Endodermal cell (in vitro differentiated cells): ENCODE measurements around the gene LBX2. TPM values are rescaled to one million over a fixed set of nuclear protein-coding genes. Genes with fewer than 3 reads are reported as not detected.

Source experiments
- DNase-seq: peaks from one replicate; pipeline ENCODE4 v3.0.0-alpha.2; 2017
- H3K27ac ChIP-seq: 2 replicates; pipeline ENCODE4 v1.5.1; 2013; ENCODE audit warnings: mild to moderate bottlenecking, low read depth, low read length, moderate library complexity
- H3K27me3 ChIP-seq: 2 replicates; pipeline ENCODE4 v1.6.1; 2013; ENCODE audit warnings: mild to moderate bottlenecking, low read length, moderate library complexity; ENCODE audit not compliant: insufficient read depth, control insufficient read depth, poor library complexity, severe bottlenecking
- H3K36me3 ChIP-seq: 2 replicates; pipeline ENCODE4 v1.7.0; 2013; ENCODE audit warnings: mild to moderate bottlenecking, low read length, moderate library complexity; ENCODE audit not compliant: control insufficient read depth, insufficient read depth
- H3K4me1 ChIP-seq: one replicate; pipeline ENCODE4 v1.7.0; 2013; ENCODE audit warnings: low read length; ENCODE audit not compliant: control insufficient read depth, insufficient read depth
- H3K4me3 ChIP-seq: 2 replicates; pipeline ENCODE4 v1.5.1; 2013; ENCODE audit warnings: mild to moderate bottlenecking, low read length, moderate library complexity
- H3K9ac ChIP-seq: 2 replicates; pipeline ENCODE4 v1.6.1; 2013; ENCODE audit warnings: mild to moderate bottlenecking, low read length, moderate library complexity; ENCODE audit not compliant: poor library complexity, severe bottlenecking; ENCODE audit errors: extremely low read depth
- H3K9me3 ChIP-seq: 2 replicates; pipeline ENCODE4 v1.6.1; 2013; ENCODE audit warnings: mild to moderate bottlenecking, low read length, moderate library complexity; ENCODE audit not compliant: control insufficient read depth
- H3K27ac Mint-ChIP-seq: 2 replicates; pipeline ENCODE4 v1.8.0; 2020; ENCODE audit warnings: mixed read lengths
- H3K27me3 Mint-ChIP-seq: 2 replicates; pipeline ENCODE4 v1.8.0; 2021; ENCODE audit warnings: mild to moderate bottlenecking, mixed read lengths; ENCODE audit not compliant: insufficient read depth
- H3K36me3 Mint-ChIP-seq: 2 replicates; pipeline ENCODE4 v1.8.0; 2020; ENCODE audit warnings: low read depth, mixed read lengths
- H3K4me1 Mint-ChIP-seq: 2 replicates; pipeline ENCODE4 v1.8.0; 2020; ENCODE audit warnings: mixed read lengths
- H3K4me3 Mint-ChIP-seq: 2 replicates; pipeline ENCODE4 v1.8.0; 2020; ENCODE audit warnings: mild to moderate bottlenecking, moderate library complexity, mixed read lengths
- H3K9me3 Mint-ChIP-seq: 2 replicates; pipeline ENCODE4 v1.8.0; 2020; ENCODE audit warnings: mild to moderate bottlenecking, mixed read lengths
- CTCF ChIP-seq: fragments of 200-600 bp; sonication (generic); conservative IDR thresholded peaks from 2 replicates; pipeline ENCODE4 v1.5.0; 2021; ENCODE audit warnings: antibody characterized with exemption, mild to moderate bottlenecking
- WGBS, 2 experiments: methylation state at CpG; one replicate each; pipeline versions ENCODE4 v1.1.5 to v1.1.7; 2013; ENCODE audit warnings: missing lambda C conversion rate in 2 of 2, mixed read lengths in 1 of 2; ENCODE audit not compliant: insufficient coverage in 1 of 2, insufficient read length in 1 of 2; 5-methylcytosine and 5-hydroxymethylcytosine counted together
- total RNA-seq, 2 donors: library from RNA; stranded (reverse); fragmentation: NEBNext Ultra II Directional in 1 of 2; extraction: Animal tissue kit (Norgen Biotek cat#: 25700) in 1 of 2; gene quantifications; 2 replicates in 1 of 2; 3 replicates in 1 of 2; pipeline ENCODE4 v1.2.1, GENCODE V29; 2021

Gene LBX2
- total RNA-seq, 2 donors from 2014 or later = 1.3 to 1.6 TPM

GRCh38 chr2:74496997-74497776, 2.2 kb downstream of the LBX2 start:
- Mint-ChIP-seq H3K27ac (no peak overlapping the region), H3K4me1 (peaks cover 22% of the 10 kb centered on the region), H3K9me3 (no peaks in the 10 kb centered on the region), H3K4me3 (peak overlapping the region; percentile 51), H3K27me3 (peaks cover 73% of the 10 kb centered on the region), H3K36me3 (peaks cover 18% of the 10 kb centered on the region)
- DNase-seq = no peak
- no peak overlapping the region for H3K9ac ChIP-seq
- H3K9me3 ChIP-seq = no peaks in the 10 kb centered on the region
- peak overlapping the region; percentile 75 for H3K4me3 ChIP-seq
- 80 to 84% methylated on average over 7 to 19 of the region's 19 CpGs for WGBS, 2 experiments
- no peaks in the 10 kb centered on the region for H3K4me1 ChIP-seq
- H3K36me3 ChIP-seq = peaks cover 20% of the 10 kb centered on the region
- H3K27me3 ChIP-seq = peaks cover 67% of the 10 kb centered on the region
- no peak overlapping the region for H3K27ac ChIP-seq
- TF ChIP-seq CTCF = no peak

GRCh38 chr2:74495440-74495839, 4.0 kb downstream of the LBX2 start:
- Mint-ChIP-seq H3K27me3 (peaks cover 56% of the 10 kb centered on the region), H3K27ac (no peak overlapping the region)

GRCh38 chr2:74493546-74493945, 5.9 kb downstream of the LBX2 start:
- no peak overlapping the region for H3K27ac Mint-ChIP-seq
- Histone ChIP-seq H3K4me1 (no peaks in the 10 kb centered on the region), H3K4me3 (no peak overlapping the region), H3K36me3 (peaks cover 29% of the 10 kb centered on the region), H3K27ac (no peak overlapping the region), H3K9ac (no peak overlapping the region), H3K27me3 (peaks cover 31% of the 10 kb centered on the region), H3K9me3 (no peaks in the 10 kb centered on the region)
- H3K36me3 Mint-ChIP-seq = peaks cover 35% of the 10 kb centered on the region
- H3K27me3 Mint-ChIP-seq = peaks cover 37% of the 10 kb centered on the region
- 90 to 100% methylated on average over 2 to 3 of the region's 3 CpGs for WGBS, 2 experiments
- H3K9me3 Mint-ChIP-seq = no peaks in the 10 kb centered on the region
- H3K4me1 Mint-ChIP-seq = peaks cover 7% of the 10 kb centered on the region
- H3K4me3 Mint-ChIP-seq = no peak overlapping the region
- TF ChIP-seq CTCF = no peak
- DNase-seq = no peak

More at GRCh38 chr2:74495440-74495839, 4.0 kb downstream of the LBX2 start:
- Mint-ChIP-seq H3K36me3 (peaks cover 35% of the 10 kb centered on the region), H3K4me1 (peaks cover 13% of the 10 kb centered on the region), H3K9me3 (no peaks in the 10 kb centered on the region), H3K4me3 (no peak overlapping the region)
- Histone ChIP-seq H3K27me3 (peaks cover 50% of the 10 kb centered on the region), H3K27ac (no peak overlapping the region), H3K9me3 (no peaks in the 10 kb centered on the region), H3K4me1 (no peaks in the 10 kb centered on the region), H3K9ac (no peak overlapping the region), H3K36me3 (peaks cover 29% of the 10 kb centered on the region), H3K4me3 (no peak overlapping the region)
- no peak for TF ChIP-seq CTCF
- DNase-seq = no peak
- WGBS, 2 experiments = 86% methylated on average over 1 of the region's 1 CpG; no CpG with 5 or more reads in 1 of the 2 experiments
